Prostate gland (tissue), 2 donors: ENCODE results near the gene EFEMP2. TPM values are rescaled to one million over a fixed set of nuclear protein-coding genes. Genes with fewer than 3 reads are reported as not detected.

Experiments
- DNase-seq: peaks from one replicate; pipeline ENCODE4 v3.0.0-alpha.2; 2019; ENCODE audit warnings: low spot score
- H3K27ac ChIP-seq, 2 donors: fragments of 200-600 bp; sonication (generic); 2 replicates each; pipeline ENCODE4 v1.5.1; 2017 to 2019
- H3K27me3 ChIP-seq: fragments of 200-600 bp; sonication (generic); replicated peaks from 2 replicates; pipeline ENCODE4 v1.5.1; 2019; ENCODE audit not compliant: insufficient read depth
- H3K36me3 ChIP-seq, 2 donors: fragments of 200-600 bp; sonication (generic); 1 replicate in 1 of 2; 2 replicates in 1 of 2; pipeline versions ENCODE4 v1.5.1 to v1.8.1; 2017 to 2019
- H3K4me1 ChIP-seq: fragments of 200-600 bp; sonication (generic); replicated peaks from 2 replicates; pipeline ENCODE4 v1.5.1; 2019
- H3K4me3 ChIP-seq, 2 donors: fragments of 200-600 bp; sonication (generic); 2 replicates each; pipeline ENCODE4 v1.5.1; 2017 to 2019
- H3K9me3 ChIP-seq: fragments of 200-600 bp; sonication (generic); 2 replicates; pipeline ENCODE4 v1.5.1; 2017
- POLR2A ChIP-seq: fragments of 450-650 bp; IDR thresholded peaks from one replicate; pipeline ENCODE4 v1.6.1; 2016; ENCODE audit warnings: antibody characterized with exemption, mild to moderate bottlenecking
- POLR2AphosphoS5 ChIP-seq: sonication (generic); formaldehyde crosslinking; IDR thresholded peaks from one replicate; pipeline ENCODE4 v1.6.1; 2017; ENCODE audit warnings: antibody characterized with exemption
- WGBS: methylation state at CpG from one replicate; pipeline ENCODE4 v1.1.5; 2018; 5-methylcytosine and 5-hydroxymethylcytosine counted together
- intact Hi-C: fragments of 100-400 bp; cut with DNase I; formaldehyde crosslinking; loops from one replicate; pipeline ENCODE4 v1.14.2; 2022
- total RNA-seq, 2 donors: library from RNA; depleted of rRNA; stranded (reverse); fragments of >200 nt; gene quantifications; one replicate each; pipeline ENCODE4 v1.1.0, GENCODE V29; 2016
- TF ChIP-seq, protein P1 (sequence below), 4 experiments: fragments of 200-600 bp in 2 of 4; fragments of 450-650 bp in 2 of 4; sonication (generic) in 2 of 4; IDR thresholded peaks; 1 replicate in 3 of 4; 2 replicates in 1 of 4; pipeline ENCODE4 v1.5.1; 2016 to 2019; ENCODE audit warnings: antibody characterized with exemption in 4 of 4, mild to moderate bottlenecking in 2 of 4, moderate library complexity in 2 of 4

The EFEMP2 gene
- total RNA-seq, 2 donors from 2014 or later, result 40.0 to 84.5 TPM

- no peaks in the 10 kb centered on the region for H3K36me3 ChIP-seq
- TF ChIP-seq POLR2AphosphoS5 (peak; percentile 78), POLR2A (peak; percentile 23)
- TF ChIP-seq, protein P1, sequence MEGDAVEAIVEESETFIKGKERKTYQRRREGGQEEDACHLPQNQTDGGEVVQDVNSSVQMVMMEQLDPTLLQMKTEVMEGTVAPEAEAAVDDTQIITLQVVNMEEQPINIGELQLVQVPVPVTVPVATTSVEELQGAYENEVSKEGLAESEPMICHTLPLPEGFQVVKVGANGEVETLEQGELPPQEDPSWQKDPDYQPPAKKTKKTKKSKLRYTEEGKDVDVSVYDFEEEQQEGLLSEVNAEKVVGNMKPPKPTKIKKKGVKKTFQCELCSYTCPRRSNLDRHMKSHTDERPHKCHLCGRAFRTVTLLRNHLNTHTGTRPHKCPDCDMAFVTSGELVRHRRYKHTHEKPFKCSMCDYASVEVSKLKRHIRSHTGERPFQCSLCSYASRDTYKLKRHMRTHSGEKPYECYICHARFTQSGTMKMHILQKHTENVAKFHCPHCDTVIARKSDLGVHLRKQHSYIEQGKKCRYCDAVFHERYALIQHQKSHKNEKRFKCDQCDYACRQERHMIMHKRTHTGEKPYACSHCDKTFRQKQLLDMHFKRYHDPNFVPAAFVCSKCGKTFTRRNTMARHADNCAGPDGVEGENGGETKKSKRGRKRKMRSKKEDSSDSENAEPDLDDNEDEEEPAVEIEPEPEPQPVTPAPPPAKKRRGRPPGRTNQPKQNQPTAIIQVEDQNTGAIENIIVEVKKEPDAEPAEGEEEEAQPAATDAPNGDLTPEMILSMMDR (IDR thresholded peaks at IDR 0.05), result no peak
- WGBS, result 27% methylated on average over 13 of the region's 13 CpGs
- H3K9me3 ChIP-seq, result no peaks in the 10 kb centered on the region
- DNase-seq, result peak; percentile 44
- intact Hi-C loops, result loop anchor here (5.0 to 10.0 kb wide), 2 partner anchors 46 to 349 kb away; partner anchors contain the start of genes RAB1B and SART1
- peak overlapping the region; percentile 51 to 75 for H3K27ac ChIP-seq
- H3K4me3 ChIP-seq, result no peak overlapping the region
- no peaks in the 10 kb centered on the region for H3K27me3 ChIP-seq
- H3K4me1 ChIP-seq, result peaks cover 24% of the 10 kb centered on the region
These were observed 43.2 kb upstream of the EFEMP2 start for GRCh38 chr11:65915821-65916251.

GRCh38 chr11:65915101-65915820 is 42.7 kb upstream of the EFEMP2 start:
- Histone ChIP-seq H3K4me3 (no peak overlapping the region), H3K4me1 (peaks cover 18% of the 10 kb centered on the region), H3K36me3 (no peaks in the 10 kb centered on the region), H3K27ac (peak overlapping the region; percentile 51 to 75), H3K27me3 (no peaks in the 10 kb centered on the region), H3K9me3 (no peaks in the 10 kb centered on the region)
- intact Hi-C loops, result loop anchor here (5.0 to 10.0 kb wide), 2 partner anchors 47 to 350 kb away; partner anchors contain the start of genes RAB1B and SART1
- no peak for DNase-seq
- 52% methylated on average over 10 of the region's 10 CpGs for WGBS
- TF ChIP-seq POLR2AphosphoS5 (no peak), POLR2A (no peak)
- TF ChIP-seq, protein P1 (IDR thresholded peaks at IDR 0.05), result no peak

DNA sequence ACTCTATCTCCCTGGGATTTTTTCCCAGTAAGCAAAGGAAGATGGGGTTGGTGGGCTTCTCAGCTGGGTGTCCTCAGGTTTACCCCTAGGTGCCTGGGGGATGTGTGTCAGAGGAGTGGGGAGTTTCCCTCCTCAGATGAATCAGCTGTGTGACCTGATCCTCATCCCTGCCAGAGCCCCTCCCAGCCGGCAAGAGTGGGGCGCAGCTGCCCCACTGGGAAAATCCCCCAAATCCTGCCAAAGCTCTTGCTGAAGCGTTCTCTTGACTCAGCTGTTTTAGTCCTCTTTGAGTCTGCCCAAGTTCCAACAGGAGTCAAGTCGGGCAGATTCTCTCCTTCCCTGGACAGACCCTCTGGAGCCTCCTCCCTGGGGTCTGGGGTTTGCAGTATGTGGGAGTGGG is 40.2 kb upstream of the EFEMP2 start:
- H3K4me3 ChIP-seq, result no peak overlapping the region
- no peak overlapping the region for H3K27ac ChIP-seq
- no peak for DNase-seq
- 43% methylated on average over 4 of the region's 4 CpGs for WGBS
- H3K4me1 ChIP-seq, result peaks cover 15% of the 10 kb centered on the region
- intact Hi-C loops, result loop anchor here (10.0 kb wide), 1 partner anchor 352 kb away; the partner anchor contains the start of gene RAB1B
- H3K27me3 ChIP-seq, result no peaks in the 10 kb centered on the region
- H3K36me3 ChIP-seq, result no peaks in the 10 kb centered on the region
- TF ChIP-seq, protein P1 (IDR thresholded peaks at IDR 0.05), result no peak
- TF ChIP-seq POLR2A, result no peak
- TF ChIP-seq POLR2AphosphoS5, result no peak
- H3K9me3 ChIP-seq, result no peaks in the 10 kb centered on the region

- H3K4me3 ChIP-seq, result no peak overlapping the region
- TF ChIP-seq POLR2A, result no peak
- TF ChIP-seq POLR2AphosphoS5, result no peak
- TF ChIP-seq, protein P1 (IDR thresholded peaks at IDR 0.05), result peak in 1 of 4 experiments; percentile 21
- no peaks in the 10 kb centered on the region for H3K9me3 ChIP-seq
- no peaks in the 10 kb centered on the region for H3K36me3 ChIP-seq
- H3K4me1 ChIP-seq, result peaks cover 6% of the 10 kb centered on the region
- H3K27ac ChIP-seq, result no peak overlapping the region
- intact Hi-C loops, result loop anchor here (10.0 kb wide), 1 partner anchor 353 kb away; the partner anchor contains the start of gene RAB1B
- no peaks in the 10 kb centered on the region for H3K27me3 ChIP-seq
- no peak for DNase-seq
- WGBS, result 18% methylated on average over 14 of the region's 14 CpGs
These were observed 39.3 kb upstream of the EFEMP2 start for GRCh38 chr11:65911682-65912568.
